Measurements from ENCODE around the gene ARMC10.
"Not testable (repeated sequence)": the region's sequence is repeated elsewhere in the genome, so short reads cannot be mapped to it uniquely, and the experiment has no call there.

The ARMC10 gene

GRCh38 chr7:103079836-103080235 is 4.9 kb downstream of the ARMC10 start:
- DNase-seq, result no peak

GRCh38 chr7:103080923-103081322 is 6.0 kb downstream of the ARMC10 start:
- DNase-seq, result no peak

GRCh38 chr7:103082497-103082896 is 7.6 kb downstream of the ARMC10 start:
- no peak for DNase-seq

GRCh38 chr7:103083210-103083609 is 8.3 kb downstream of the ARMC10 start:
- no peak for DNase-seq

GRCh38 chr7:103092321-103092720 is 17.4 kb downstream of the ARMC10 start:
- not testable (repeated sequence) for DNase-seq

GRCh38 chr7:103093429-103093828 is 18.5 kb downstream of the ARMC10 start:
- DNase-seq, result no peak

GRCh38 chr7:103094102-103094501 is 19.2 kb downstream of the ARMC10 start:
- DNase-seq, result no peak

- DNase-seq, result not testable (repeated sequence)
Measured at GRCh38 chr7:103095558-103095957, 20.6 kb downstream of the ARMC10 start.

GRCh38 chr7:103097041-103097440 is 22.1 kb downstream of the ARMC10 start:
- no peak for DNase-seq

- no peak for DNase-seq
Measured at GRCh38 chr7:103100348-103100747, 25.4 kb downstream of the ARMC10 start.

- DNase-seq, result no peak
Measured at GRCh38 chr7:103101543-103101942, 26.6 kb downstream of the ARMC10 start.

GRCh38 chr7:103106005-103106702 is 31.2 kb downstream of the ARMC10 start:
- DNase-seq, result no peak

- not testable (repeated sequence) for DNase-seq
Measured at GRCh38 chr7:103106703-103107070, 31.7 kb downstream of the ARMC10 start.

GRCh38 chr7:103113164-103113563 is 38.2 kb downstream of the ARMC10 start:
- no peak for DNase-seq

GRCh38 chr7:103114576-103115008 is 39.7 kb downstream of the ARMC10 start:
- DNase-seq, result no peak

- DNase-seq, result no peak
Measured at GRCh38 chr7:103115771-103116170, 40.8 kb downstream of the ARMC10 start.

- DNase-seq, result no peak
Measured at GRCh38 chr7:103116511-103116910, 41.6 kb downstream of the ARMC10 start.

GRCh38 chr7:103116991-103117390 is 42.1 kb downstream of the ARMC10 start:
- no peak for DNase-seq

GRCh38 chr7:103117465-103117864 is 42.5 kb downstream of the ARMC10 start:
- no peak for DNase-seq

- DNase-seq, result no peak
Measured at GRCh38 chr7:103119791-103120291, 44.9 kb downstream of the ARMC10 start.

- DNase-seq, result no peak
Measured at GRCh38 chr7:103120362-103120761, 45.4 kb downstream of the ARMC10 start.

- no peak for DNase-seq
Measured at GRCh38 chr7:103121641-103122040, 46.7 kb downstream of the ARMC10 start.

GRCh38 chr7:103123529-103123928 is 48.6 kb downstream of the ARMC10 start:
- no peak for DNase-seq

- DNase-seq, result no peak
Measured at GRCh38 chr7:103124429-103124979, 49.6 kb downstream of the ARMC10 start.

- DNase-seq, result no peak
Measured at GRCh38 chr7:103127006-103127405, 52.1 kb downstream of the ARMC10 start.

Data from CD4-positive, alpha-beta T cell treated with Interleukin-10 for 1 hour (primary cell).